ENCODE data around the gene WT1.

DNA sequence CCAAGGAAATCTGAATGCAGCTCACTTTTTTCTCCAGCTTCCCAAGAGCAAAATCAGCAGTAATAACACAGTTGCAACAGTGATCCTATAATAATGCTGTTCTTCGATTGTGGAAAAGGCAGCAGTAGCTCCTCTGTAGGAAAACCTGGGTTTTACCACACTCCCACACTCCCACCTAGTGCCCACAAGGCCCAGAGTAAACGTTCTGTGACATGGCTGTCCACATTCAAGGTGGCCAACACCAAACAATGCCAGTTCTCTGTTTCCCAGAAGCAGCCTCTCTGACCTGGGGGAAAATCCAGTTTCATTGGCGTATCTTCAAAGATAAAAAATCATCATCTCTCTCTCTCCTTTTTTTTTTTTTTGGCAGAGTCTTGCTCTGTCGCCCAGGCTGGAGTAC, 40.2 kb downstream of the WT1 start:
- TF ChIP-seq, protein P1, sequence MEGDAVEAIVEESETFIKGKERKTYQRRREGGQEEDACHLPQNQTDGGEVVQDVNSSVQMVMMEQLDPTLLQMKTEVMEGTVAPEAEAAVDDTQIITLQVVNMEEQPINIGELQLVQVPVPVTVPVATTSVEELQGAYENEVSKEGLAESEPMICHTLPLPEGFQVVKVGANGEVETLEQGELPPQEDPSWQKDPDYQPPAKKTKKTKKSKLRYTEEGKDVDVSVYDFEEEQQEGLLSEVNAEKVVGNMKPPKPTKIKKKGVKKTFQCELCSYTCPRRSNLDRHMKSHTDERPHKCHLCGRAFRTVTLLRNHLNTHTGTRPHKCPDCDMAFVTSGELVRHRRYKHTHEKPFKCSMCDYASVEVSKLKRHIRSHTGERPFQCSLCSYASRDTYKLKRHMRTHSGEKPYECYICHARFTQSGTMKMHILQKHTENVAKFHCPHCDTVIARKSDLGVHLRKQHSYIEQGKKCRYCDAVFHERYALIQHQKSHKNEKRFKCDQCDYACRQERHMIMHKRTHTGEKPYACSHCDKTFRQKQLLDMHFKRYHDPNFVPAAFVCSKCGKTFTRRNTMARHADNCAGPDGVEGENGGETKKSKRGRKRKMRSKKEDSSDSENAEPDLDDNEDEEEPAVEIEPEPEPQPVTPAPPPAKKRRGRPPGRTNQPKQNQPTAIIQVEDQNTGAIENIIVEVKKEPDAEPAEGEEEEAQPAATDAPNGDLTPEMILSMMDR (IDR thresholded peaks at IDR 0.05; ENCODE audit: extremely low read depth in 1 of 2, insufficient read depth in 1 of 2, low read depth in 1 of 2, low read length in 2 of 2): no peak
- TF ChIP-seq POLR2A (IDR thresholded peaks at IDR 0.05; ENCODE audit: low read depth, low read length): no peak
- TF ChIP-seq POLR2AphosphoS5 (IDR thresholded peaks at IDR 0.05; ENCODE audit: insufficient read depth, low read depth, low read length): no peak
- no peak for TF ChIP-seq MYC (IDR thresholded peaks at IDR 0.05; ENCODE audit: low read depth, low read length)
- no peak for TF ChIP-seq EZH2 (IDR thresholded peaks at IDR 0.05; ENCODE audit: borderline replicate concordance, low read depth, low read length, severe bottlenecking)
- TF ChIP-seq, protein P2, sequence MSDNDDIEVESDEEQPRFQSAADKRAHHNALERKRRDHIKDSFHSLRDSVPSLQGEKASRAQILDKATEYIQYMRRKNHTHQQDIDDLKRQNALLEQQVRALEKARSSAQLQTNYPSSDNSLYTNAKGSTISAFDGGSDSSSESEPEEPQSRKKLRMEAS (IDR thresholded peaks at IDR 0.05; ENCODE audit: insufficient read depth, insufficient read length): no peak

Measured in endothelial cell of umbilical vein (primary cell).